GM19023 (cell line): ENCODE results near the gene TMX2.
"Not testable (repeated sequence)": the region's sequence is repeated elsewhere in the genome, so short reads cannot be mapped to it uniquely, and the experiment has no call there.

Experiments used
- ATAC-seq: cut with Tn5 transposase; IDR thresholded peaks from one replicate; pipeline ENCODE4 v1.9.1; 2021; ENCODE audit warnings: mild to moderate bottlenecking, moderate library complexity; ENCODE audit not compliant: unreplicated experiment

TMX2 gene, protein sequence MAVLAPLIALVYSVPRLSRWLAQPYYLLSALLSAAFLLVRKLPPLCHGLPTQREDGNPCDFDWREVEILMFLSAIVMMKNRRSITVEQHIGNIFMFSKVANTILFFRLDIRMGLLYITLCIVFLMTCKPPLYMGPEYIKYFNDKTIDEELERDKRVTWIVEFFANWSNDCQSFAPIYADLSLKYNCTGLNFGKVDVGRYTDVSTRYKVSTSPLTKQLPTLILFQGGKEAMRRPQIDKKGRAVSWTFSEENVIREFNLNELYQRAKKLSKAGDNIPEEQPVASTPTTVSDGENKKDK

DNA sequence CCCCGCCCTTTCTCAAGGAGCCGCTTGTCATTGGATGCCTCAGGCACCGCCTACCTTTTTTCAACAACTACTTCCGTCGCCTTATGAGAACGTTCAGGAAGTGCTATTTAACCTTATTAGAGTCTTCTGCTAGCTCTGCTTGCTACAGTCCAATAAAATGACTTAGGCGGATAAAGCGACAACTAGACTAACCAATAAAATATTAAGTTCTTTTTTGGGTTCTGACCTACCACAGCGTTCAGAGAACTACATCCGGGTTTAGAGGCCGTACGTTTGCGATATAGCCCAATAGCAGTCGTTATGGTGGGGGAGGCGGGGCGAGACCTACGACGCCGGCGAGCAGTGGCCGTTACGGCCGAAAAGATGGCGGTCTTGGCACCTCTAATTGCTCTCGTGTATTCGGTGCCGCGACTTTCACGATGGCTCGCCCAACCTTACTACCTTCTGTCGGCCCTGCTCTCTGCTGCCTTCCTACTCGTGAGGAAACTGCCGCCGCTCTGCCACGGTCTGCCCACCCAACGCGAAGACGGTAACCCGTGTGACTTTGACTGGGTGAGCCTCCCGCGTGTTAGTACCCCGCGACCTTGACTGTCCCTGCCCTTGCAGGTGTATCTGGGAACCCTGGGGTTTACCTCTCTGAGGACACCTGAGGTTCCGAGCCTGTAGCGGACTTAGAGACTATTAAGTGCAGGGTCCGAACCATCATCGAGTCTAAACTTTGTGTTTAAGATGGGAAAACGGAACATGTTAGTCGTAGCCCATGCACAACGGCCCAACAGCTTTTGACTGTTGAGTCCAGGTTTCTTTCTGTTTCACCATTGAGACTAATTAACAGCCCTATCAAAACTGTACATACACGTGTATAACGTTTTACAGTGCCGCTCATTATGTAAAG lies at the start of gene TMX2:
Gene TMX2 (plus strand): TSS at position 338 of the 895 bp plus-strand sequence. CDS start 26 bp downstream, at position 364.
- ATAC-seq: peak; percentile 92

DNA sequence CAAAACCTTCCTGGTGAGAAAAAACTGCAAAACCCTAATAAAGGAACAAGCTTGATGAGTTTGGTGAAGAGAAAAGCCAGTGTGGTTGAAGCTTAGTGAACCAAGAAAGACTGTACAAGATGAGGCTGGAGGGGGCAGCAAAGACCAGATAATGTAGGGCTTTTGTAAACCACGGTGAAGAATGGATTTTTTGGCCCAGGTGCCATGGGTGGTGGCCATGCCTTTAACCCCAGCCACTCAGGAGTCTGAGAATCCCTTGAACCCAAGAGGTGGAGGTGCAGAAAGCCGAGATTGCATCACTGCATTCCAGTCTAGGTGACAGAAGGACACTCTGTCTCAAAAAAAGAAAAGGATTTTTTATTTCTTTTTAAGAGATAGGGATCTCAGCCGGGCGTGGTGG lies 49.5 kb upstream of the TMX2 start:
- ATAC-seq: no peak

DNA sequence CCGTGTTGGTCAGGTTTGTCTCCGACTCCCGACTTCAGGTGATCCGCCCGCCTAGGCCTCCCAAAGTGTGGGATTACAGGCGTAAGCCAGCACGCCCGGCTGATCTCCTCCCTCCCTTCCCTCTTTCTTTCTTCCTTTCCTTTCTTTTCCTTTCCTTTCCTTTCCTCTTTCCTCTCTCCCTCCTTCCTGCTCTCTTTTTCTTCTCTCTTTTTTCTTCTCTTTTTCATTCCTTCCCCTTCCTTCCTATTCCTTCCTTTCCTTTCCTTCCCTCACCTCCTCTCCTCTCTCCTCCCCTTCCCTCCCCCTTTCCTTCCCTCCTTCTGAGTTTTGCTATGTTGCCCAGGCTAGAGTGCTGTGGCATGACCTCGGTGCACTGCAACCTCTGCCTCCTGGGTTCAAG lies 48.4 kb upstream of the TMX2 start:
- no peak for ATAC-seq

DNA sequence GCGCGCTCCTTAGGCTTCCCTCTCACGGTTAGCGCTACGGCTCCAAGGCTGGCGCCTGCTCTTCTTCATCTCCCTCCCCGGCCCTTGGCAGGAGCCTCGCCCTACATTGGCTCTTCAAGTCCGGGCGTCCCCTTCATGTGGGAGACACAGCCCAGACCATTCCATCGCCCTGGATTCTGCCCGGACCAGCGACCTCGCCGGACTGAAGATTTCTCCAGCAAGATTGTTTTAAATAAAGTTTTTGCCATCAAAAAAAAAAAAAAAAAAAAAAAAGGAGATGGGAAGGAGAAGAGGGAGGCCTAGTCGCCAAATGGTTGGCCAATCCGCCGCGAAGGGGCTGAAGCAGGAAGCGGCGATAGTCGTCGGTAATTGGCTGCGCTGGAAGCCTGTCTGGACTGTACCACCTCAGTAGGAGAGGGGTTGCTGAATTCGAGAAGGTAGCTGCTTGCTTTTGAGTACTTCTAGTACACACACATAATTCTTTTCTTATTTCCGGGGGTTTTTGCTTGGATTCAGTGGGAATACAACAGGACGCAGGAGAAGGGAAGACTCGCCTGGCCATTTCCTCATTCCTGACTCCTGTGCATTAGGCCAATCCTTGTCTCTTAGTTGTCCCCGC lies 45.2 kb upstream of the TMX2 start:
- ATAC-seq: peak; percentile 63

DNA sequence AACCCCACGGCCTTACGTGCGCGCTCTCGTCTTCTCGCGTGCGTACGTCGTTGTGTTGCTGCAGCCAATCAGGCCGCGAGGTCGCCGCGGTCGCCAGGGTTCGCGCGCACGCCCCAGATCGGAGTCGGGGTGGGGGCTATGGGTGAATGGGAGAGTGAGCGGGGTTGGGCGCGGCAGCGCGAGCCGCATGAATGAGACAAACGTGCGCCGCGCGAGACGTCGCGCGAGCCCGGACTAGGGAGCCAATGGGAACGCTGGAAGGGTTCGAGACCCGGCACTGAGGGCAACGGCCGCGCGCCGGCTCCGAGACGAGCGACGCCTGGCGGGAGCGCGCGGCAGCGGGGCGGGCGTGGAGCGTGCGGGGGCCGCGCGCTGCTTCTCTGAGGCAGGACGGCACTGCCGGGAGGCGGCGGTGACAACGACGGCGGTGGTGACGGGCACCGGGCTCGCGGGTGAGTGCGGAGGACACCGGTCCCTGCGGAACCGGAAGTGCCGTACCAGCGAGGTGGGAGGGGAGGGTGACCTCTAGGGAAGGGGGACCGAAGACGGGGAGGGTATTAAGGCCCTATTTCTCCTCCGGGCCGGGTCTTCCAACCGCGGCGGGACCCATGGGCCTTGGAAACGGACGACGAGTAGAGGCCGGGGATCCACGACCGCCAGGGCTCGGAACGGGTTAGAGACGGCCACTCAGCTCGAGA lies 44.5 kb upstream of the TMX2 start, which contains the start of gene ZDHHC5:
Gene ZDHHC5 (plus strand): TSS at position 379 of the 698 bp plus-strand sequence. CDS start 4,977 bp downstream, outside the sequence.
- peak; percentile 84 for ATAC-seq

DNA sequence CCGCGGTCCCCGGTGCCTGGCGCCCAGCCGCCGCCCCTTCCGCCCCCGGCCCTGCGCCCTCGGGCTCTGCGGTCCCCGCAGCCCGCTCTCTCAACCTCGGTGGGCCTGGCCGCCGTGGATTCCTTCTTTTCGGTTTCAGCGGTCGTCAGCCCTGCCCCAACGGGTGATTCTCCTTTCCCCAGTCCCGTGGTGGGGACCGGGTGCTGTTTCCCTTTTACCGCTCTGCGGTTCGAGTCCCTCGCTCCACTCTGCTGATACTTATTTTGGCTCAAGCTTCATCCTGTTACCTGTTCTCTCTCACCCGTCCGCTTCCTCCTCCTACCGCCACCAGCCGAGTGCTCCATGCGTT lies 44.0 kb upstream of the TMX2 start:
- ATAC-seq: peak; percentile 15

DNA sequence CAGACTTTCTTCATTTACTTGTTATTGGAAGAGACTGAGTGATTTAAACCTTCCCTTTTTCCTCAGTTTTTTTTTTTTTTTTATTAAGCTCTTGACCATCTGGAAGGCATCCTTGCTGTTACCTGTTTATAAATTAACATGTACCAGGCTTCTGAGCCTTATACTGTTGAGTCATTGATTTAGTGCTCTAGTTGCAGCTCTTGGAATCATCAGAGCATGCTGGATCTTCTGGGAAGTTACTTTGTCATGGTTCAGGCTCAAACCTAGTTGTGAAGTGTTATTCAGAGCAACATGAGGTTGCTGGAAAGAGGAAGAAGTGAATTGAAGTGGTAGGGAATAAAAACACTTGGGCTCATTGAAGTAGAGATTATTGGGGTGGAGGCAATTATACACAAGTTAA lies 38.1 kb upstream of the TMX2 start:
- ATAC-seq: no peak

DNA sequence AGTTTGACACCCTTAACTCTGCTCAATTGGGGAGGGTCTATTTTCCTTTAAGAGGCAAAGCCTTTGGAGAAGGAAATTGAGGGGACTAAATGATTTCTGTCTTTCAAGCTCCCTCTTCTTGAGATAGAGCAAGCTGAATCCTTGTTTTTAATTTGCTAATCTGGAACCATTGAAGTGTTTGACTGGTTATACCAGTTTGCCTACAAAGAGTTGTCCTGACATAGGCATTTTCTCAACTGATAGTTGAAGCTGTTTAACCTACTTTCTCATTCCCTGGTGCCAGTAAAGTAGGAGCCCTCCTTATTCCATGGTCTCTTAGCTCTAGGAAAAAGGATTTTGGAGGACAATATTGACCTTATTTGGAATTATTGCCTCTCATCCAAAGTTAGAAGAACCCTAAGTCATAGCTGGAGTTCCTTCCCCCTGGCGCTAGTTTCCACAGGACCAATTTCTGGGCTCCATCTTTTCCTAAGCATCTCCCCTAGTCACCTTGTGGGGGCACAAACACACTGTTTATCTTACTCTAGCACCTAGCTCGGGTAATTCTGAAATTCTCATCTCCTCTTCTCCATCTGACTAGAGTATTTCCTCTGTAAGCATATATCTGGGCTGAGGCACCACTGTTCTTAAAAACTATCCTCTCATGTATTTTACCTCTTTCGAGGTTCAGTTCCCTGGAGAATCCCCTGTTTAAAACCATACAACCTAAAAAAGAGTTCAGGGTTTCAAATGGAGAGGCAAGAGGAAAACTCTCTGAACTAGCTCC lies 37.0 kb upstream of the TMX2 start:
- no peak for ATAC-seq

DNA sequence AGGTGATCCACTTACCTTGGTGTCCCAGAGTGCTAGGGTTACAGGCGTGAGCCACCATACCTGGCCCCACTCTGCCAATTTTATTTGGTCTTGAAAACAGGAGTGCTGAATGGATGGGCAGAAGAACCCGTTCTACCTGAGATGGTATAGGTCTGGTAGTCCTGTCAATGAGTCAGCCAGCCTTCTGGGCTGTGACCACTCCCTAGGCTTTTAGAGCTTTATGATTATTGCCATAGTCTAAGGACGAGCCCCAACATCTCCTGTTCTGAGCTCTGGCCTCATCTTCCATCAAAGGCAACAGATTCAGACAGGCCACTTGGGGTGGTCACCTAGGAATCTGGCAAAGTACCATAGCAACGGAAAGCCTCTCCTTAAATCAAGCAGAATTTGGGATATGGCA lies 33.0 kb upstream of the TMX2 start:
- ATAC-seq: no peak

DNA sequence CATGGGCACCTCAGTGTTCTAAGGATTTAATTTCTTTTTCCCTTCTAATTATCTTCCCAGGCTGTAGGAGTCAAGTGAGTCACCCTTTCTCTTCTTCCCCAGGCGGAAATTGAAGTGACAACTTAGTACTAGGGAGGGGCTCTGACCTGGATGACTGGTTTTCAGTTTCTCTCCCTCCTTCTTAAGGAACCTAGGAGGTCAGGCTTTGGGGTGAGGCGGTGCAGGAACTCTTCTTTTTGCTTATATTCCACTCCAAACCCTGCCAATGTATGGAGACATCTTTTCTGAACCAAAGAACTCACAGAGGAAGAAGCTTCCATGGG lies 31.9 kb upstream of the TMX2 start:
- peak; percentile 32 for ATAC-seq

DNA sequence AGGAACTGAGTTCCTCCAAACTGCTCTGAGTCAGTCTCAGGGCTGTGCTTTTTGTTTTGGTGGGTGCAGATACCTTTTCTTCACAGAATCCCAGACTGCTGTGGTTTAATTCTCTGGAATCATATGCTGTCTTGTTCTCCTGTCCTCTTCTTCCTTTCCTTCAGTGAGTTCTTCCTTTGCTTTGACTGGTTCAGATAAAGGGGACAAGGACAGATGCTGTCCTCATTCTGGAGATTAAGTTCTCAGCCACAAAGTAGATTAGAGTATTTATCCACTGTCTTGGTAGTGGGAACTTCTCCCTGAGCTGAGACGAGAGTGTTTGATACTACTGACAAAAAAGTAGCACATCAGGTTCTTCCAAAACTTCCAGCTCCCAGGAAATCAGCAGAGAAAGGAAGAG lies 31.2 kb upstream of the TMX2 start:
- no peak for ATAC-seq

DNA sequence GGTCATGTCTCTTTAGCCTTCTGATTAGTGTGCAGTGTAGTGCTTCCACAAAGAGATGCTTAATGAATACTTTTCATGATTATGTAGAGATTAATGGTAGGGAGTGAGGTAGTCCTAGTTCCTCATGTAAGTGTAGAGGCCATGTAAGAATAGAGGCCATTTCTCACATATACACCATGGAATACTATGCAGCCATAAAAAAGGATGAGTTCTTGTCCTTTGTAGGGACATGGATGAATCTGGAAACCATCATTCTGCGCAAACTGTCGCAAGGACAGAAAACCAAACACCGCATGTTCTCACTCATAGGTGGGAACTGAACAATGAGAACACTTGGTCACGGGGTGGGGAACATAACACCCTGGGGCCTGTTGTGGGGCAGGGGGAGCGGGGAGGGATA lies 21.9 kb upstream of the TMX2 start:
- ATAC-seq: not testable (repeated sequence)

DNA sequence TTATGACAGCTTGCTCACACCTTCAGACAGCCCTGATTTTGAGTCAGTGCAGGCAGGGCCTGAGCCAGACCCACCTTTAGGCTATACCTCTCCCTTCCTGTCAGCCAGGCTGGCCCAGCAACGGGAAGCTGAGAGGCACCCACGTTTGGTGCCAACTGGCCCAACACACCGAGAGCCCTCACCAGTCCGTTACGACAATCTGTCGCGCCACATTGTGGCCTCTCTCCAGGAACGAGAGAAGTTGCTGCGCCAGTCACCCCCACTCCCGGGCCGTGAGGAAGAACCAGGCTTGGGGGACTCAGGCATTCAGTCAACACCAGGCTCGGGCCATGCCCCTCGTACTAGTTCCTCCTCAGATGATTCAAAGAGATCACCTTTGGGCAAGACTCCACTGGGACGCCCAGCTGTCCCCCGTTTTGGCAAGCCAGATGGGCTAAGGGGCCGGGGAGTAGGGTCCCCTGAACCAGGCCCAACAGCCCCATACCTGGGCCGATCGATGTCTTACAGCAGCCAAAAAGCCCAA lies 13.5 kb upstream of the TMX2 start:
- ATAC-seq: no peak

DNA sequence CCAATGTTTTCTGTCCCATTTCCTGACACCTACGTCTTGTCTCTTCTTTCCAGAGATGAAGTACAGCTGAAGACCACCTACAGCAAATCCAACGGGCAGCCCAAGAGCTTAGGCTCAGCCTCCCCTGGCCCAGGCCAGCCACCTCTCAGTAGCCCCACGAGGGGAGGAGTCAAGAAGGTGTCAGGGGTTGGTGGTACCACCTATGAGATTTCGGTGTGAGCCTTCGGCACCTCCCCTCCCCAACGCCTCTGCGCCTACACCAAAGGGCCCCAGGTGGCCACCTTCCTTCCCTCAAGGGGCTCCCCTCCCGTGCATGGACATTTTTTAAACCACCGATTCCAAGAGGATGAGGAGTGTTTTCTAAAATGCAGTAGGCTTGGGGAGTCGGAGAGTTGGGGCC lies 12.6 kb upstream of the TMX2 start:
- ATAC-seq: no peak

DNA sequence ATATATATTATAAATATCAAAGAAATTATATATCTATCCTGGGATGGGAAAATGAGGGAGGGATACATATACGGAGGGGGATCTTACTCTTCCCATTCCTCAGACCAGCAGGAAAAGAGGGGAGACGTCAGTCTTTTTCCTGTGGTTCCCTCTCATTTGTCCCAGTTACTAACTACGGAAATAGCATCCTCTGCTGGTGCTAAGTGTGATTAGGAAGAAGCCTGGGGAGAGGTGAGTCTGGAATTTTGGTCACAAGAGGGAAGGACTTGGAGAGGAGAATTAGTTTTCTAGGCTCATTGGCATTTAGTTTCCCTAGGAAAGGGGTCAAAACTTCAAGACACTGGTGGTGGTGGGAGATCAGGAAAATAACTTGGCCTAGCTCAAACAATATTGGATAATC lies 12.0 kb upstream of the TMX2 start:
- ATAC-seq: no peak

DNA sequence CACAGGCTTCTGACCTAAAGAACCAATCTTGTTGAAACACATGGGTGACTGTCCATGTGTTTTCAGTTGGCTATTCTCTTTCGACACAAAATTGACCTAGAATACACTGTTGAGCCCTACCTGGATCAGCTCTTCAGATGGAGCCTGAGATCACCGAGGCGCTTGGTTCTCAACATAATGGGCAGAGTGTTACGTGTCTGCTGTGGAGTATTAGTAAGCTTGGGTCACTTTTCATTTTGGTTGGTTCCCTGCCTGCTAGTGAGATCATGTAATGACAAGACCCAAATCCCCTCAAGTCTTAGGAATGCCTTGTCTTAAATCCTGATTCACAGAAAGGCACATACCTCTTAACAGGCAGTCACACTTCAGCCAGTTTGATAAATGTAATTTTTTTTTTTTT lies 9.1 kb upstream of the TMX2 start:
- no peak for ATAC-seq

DNA sequence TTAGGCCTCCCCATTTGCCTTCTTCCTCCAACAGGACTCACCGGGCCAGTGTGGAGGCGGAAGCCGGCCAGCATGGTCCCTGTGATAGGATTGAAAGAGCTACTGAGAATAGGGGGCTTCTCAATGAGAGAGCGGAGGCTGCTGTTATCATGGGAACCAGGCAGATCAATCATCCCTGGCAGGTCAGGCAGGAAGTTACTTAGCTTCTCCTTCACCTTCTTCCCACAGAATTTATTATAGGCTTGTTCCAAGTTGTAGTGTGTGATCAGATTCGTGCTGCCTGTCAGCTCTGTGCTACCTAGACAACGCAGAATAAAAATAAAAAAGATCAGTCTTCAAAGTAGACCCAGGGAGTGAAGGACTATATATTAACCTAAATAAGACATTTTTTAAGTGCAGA lies 7.5 kb upstream of the TMX2 start:
- ATAC-seq: no peak

DNA sequence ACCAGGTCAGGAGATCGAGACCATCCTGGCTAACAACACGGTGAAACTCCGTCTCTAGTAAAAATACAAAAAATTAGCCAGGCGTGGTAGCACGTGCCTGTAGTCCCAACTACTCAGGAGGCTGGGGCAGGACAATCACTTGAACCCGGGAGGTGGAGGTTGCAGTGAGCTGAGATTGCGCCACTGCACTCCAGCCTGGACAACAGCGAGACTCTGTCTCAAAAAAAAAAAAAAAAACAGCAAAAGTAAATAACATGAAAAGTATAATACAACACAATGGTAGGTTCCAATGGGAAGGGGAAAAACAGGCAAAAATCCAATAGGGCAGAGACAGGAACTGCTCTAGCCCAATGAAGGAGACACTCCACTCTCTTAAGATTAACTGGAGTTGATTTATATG lies 7.0 kb upstream of the TMX2 start:
- ATAC-seq: not testable (repeated sequence)

DNA sequence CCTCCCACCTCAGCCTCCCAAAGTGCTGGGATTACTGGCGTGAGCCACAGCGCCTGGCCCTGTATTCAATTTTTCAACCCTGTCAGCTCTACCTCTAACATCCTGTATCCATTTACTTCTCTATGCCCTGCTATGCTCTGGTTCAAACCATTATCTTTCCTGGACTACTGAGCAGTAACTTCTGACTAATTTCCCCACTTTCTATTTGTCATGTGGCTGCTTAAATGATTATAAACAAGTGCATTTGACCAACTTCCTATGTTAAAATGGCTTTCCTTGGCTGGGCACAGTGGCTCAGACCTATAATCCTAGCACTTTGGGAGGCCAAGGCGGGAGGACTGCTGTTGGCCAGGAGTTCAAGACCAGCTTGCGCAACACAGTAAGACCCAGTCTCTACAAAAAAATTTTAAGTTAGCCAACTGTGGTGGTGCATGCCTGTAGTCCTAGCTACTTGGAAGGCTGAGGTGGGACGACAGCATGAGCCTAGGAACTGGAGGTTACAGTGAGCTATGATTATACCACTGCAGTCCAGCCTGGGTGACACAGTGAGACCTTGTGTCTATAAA lies 2.5 kb upstream of the TMX2 start:
- ATAC-seq: no peak
